Measurements from ENCODE around the gene AEBP1.
A peak's percentile ranks its signal among the peaks of the same experiment; 100 is the strongest.

Gene AEBP1

DNA sequence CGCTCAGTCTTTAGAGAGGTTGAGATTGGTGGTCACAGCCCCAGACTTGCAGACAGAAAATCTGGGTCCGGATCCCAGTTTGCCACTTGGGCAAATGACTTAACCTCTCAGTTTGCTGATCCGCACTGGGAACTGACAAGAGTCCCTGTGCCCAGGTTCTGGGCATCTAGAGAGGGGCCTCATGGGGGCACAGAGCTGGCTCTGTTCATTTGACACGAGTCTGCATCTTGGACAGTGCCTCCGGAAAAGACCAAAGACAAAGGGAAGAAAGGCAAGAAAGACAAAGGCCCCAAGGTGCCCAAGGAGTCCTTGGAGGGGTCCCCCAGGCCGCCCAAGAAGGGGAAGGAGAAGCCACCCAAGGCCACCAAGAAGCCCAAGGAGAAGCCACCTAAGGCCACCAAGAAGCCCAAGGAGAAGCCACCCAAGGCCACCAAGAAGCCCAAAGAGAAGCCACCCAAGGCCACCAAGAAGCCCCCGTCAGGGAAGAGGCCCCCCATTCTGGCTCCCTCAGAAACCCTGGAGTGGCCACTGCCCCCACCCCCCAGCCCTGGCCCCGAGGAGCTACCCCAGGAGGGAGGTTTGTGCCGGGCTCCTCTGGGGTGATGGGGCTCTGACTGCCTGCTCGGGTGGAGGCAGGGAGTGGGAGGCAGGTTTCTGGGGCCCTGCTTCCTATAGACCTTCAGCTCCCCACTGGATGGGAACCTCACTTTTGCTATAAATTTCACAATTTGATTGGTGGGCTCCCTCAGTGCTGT is 2.3 kb downstream of the AEBP1 start:
- no peak for DNase-seq

DNA sequence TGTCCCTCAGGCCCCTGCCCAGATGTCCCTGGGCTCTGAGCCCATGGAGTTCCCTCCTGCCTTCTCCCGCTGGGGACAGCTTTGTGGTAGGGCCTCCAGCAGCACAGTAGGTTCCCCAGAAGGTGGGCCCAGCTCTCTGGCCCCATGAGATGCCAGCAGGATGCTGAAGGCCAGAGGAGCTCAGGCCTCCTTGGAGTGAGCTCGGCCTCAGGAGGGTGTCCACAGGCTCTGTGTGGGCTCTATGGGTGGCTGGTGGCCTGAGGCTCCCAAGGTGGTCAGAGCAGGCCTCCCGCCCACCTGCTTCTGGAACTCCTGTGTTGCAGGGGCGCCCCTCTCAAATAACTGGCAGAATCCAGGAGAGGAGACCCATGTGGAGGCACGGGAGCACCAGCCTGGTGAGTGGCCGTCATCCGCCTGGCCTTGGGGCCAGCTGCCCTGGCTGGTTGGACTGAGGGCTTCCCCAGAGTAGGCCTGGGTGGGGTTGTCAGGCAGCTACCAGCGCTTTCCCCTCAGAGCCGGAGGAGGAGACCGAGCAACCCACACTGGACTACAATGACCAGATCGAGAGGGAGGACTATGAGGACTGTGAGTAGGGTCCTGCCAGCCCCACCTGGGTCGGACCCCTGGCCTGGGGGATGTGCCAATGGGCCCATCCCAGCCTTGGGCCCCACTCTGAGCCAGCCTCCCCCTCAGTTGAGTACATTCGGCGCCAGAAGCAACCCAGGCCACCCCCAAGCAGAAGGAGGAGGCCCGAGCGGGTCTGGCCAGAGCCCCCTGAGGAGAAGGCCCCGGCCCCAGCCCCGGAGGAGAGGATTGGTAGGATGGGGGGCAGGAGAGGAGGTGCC is 3.2 kb downstream of the AEBP1 start:
- no peak for DNase-seq

DNA sequence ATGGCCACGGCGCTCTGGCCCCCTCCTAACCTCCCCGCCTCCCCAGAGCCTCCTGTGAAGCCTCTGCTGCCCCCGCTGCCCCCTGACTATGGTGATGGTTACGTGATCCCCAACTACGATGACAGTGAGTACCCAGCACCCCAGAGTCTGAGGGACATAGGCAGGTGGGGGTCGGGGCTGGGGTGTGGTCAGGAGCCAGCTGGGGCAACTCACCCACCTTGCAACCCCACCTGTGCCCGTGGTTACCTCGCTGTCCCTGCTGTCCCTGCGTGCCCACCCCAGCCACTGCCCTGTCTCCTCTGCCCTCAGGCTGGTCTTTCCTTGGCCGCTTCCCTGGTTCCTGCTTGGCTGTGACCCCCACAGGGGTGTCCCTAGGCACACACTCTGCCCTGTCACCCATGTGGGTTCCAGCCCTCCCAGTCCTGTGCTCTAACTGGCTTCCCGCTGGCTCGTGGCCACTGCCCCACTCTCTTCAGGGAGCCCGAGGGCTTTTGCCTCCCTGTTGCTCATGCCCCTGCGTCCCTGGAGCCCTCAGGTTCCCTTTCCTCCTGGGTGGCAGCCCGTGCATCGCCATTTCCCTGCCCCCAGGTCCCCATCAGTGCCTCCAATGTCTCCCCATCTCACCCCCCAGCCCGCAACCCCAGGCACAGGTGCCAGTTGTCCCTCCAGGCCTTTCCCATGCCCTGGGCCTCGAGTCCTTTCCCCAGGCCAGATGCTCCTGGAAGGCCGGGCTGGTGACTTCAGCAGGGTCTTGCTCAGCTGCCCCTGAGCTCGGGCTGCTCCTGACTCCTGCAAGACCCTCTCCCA is 4.0 kb downstream of the AEBP1 start:
- DNase-seq, result no peak

DNA sequence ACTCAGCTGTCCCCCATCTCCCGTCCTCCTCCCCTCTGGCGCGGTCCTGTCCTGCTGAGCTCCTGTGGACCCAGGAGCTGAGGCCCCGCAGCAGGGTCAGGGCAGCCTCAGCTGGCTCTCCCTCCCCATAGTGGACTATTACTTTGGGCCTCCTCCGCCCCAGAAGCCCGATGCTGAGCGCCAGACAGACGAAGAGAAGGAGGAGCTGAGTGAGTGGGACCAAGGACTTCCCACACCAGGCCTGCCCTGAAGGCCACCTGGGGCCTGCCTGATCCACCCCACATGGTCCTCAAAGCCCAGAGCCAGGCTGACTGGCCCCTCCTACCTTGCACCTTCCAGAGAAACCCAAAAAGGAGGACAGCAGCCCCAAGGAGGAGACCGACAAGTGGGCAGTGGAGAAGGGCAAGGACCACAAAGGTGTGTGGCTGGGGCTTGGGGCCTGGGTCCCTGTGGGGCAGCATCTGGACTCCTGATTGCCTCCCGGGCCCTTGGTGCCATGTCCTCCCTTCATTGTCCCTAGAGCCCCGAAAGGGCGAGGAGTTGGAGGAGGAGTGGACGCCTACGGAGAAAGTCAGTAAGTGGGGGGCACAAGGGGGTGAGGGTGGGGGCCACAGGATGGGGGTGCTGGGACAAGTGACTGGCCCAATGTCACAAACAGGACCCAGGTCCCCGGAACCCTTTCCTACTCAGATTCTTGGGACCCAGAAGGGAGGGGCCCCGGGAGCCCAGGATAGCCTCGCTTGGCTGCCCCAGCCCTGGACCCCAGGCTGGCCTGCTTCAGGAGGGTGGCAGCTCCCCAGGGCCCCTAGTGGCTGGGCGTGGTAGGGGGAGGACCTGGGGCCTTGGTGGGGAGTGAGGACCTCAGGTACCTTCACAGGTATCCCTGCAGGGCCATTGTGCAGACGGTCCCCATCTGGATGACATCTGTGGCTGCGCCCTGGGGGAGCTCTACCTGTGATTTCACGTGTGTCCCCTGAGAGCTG is 4.9 kb downstream of the AEBP1 start:
- no peak for DNase-seq

DNA sequence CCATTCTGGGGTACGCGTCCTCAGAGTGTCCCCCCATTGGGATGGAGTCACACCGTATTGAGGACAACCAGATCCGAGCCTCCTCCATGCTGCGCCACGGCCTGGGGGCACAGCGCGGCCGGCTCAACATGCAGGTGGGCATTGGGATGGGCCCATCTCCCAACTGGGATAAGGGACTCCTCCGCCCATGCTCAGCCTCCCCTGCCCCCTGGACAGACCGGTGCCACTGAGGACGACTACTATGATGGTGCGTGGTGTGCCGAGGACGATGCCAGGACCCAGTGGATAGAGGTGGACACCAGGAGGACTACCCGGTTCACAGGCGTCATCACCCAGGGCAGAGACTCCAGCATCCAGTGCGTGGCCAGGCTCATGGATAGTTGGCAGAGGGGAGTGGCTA is 5.8 kb downstream of the AEBP1 start:
- no peak for DNase-seq

DNA sequence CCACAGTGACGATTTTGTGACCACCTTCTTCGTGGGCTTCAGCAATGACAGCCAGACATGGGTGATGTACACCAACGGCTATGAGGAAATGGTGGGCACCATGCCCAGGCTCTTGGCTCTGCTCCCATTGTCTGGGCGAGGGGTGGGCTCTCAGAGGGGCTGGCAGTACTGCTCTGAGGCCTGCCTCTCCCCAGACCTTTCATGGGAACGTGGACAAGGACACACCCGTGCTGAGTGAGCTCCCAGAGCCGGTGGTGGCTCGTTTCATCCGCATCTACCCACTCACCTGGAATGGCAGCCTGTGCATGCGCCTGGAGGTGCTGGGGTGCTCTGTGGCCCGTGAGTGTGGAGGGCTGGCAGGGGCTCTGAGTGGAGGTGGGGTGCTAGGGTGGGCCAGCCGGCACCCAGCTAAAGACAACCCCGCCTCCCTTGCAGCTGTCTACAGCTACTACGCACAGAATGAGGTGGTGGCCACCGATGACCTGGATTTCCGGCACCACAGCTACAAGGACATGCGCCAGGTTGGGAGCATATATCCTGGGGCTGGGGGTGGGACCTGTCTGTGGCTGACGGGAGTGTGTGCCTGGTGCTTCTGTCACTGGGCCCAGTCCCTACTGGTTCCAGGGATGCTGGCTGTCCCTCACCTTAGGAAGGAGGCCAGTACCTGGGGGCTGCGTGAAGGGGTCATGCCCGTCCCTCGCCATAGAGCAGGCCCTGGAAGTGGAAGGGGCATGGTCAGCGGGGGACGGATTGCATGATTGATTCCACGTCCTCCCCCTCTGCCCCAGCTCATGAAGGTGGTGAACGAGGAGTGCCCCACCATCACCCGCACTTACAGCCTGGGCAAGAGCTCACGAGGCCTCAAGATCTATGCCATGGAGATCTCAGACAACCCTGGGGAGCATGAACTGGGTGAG is 6.8 kb downstream of the AEBP1 start:
- DNase-seq, result no peak

DNA sequence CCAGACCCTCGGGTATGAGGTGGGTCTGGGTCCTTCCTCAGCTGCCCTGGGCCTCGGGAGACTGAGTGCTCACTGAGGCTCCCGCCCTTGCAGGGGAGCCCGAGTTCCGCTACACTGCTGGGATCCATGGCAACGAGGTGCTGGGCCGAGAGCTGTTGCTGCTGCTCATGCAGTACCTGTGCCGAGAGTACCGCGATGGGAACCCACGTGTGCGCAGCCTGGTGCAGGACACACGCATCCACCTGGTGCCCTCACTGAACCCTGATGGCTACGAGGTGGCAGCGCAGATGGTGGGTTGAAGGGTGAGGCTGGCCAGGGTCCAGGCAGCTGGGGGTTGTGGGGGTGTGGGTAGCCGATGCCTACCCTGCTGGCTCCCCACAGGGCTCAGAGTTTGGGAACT is 7.6 kb downstream of the AEBP1 start:
- no peak for DNase-seq

DNA sequence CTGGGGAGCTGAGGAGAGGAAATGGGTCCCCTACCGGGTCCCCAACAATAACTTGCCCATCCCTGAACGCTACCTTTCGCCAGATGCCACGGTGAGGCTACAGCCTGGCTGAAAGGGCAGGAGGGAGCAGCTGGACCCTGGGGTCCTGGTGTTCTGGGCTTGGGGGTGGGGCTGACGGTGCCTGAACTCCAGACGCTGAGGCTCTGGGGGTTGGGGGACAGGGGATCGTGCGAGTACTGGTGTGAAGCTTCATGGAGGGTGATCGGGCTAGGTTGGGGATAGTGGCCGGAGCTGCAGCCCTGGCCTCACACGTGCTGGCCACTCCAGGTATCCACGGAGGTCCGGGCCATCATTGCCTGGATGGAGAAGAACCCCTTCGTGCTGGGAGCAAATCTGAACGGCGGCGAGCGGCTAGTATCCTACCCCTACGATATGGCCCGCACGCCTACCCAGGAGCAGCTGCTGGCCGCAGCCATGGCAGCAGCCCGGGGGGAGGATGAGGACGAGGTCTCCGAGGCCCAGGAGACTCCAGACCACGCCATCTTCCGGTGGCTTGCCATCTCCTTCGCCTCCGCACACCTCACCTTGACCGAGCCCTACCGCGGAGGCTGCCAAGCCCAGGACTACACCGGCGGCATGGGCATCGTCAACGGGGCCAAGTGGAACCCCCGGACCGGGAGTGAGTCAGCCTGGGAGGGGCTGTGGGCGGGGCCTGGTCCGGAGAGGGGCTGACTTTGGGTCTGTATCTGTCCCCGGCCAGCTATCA is 8.3 kb downstream of the AEBP1 start:
- DNase-seq, result peak; percentile 21

DNA sequence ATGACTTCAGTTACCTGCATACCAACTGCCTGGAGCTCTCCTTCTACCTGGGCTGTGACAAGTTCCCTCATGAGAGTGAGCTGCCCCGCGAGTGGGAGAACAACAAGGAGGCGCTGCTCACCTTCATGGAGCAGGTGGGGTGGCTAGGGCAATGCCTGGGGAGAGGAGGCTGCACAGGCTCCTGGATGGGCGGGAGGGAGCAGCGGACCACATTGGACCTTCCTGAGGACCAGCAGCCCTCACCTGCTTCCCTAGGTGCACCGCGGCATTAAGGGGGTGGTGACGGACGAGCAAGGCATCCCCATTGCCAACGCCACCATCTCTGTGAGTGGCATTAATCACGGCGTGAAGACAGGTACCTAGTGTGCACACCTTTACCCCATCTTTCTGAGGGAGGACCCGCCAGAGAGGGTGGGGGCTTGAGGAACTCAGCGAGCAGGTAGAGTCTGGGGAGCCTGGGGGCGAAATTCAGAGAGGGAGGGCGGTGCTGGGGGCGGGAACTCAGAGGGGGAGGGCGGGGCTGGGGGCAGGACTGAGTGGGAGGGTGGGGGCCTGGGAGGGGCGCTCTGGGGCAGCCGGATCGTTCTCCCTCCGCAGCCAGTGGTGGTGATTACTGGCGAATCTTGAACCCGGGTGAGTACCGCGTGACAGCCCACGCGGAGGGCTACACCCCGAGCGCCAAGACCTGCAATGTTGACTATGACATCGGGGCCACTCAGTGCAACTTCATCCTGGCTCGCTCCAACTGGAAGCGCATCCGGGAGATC is 9.0 kb downstream of the AEBP1 start:
- DNase-seq, result no peak

DNA sequence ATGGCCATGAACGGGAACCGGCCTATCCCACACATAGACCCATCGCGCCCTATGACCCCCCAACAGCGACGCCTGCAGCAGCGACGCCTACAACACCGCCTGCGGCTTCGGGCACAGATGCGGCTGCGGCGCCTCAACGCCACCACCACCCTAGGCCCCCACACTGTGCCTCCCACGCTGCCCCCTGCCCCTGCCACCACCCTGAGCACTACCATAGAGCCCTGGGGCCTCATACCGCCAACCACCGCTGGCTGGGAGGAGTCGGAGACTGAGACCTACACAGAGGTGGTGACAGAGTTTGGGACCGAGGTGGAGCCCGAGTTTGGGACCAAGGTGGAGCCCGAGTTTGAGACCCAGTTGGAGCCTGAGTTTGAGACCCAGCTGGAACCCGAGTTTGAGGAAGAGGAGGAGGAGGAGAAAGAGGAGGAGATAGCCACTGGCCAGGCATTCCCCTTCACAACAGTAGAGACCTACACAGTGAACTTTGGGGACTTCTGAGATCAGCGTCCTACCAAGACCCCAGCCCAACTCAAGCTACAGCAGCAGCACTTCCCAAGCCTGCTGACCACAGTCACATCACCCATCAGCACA is 9.7 kb downstream of the AEBP1 start:
- no peak for DNase-seq

DNA sequence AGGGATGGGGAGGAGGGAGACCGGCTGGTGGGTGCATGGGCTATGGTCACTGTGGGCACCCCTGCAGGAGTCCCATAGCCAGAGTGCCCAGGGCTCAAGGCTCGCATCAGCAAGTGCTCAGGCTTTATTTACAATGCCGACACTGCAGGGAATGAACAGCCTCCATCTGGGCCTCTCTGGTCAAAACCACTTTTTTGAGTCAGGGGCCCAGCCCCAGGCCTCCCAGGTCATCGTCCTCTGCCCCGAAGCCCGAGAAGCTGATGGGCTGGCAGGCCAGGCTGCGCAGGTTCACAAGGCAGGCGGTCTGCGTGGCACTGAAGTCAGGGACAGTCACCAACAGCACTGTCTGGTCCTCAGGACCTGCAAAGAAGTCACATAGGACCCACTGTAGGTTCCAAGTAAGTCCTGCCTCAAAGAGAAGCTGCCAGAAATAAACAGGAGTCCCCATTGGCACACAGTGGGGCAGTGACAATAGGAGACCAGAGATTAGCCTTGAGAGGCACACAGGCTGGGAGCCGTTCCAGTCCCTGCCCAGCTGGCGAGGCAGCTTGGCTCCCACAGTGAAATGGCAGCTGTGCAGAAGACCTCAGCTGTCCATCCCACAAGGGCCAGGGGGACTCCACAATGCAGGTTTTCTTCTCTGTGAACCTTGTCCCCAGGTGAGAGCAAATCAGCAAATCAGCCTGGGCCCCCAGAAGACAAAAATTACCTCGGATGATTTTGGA is 10.6 kb downstream of the AEBP1 start:
- no peak for DNase-seq

DNA sequence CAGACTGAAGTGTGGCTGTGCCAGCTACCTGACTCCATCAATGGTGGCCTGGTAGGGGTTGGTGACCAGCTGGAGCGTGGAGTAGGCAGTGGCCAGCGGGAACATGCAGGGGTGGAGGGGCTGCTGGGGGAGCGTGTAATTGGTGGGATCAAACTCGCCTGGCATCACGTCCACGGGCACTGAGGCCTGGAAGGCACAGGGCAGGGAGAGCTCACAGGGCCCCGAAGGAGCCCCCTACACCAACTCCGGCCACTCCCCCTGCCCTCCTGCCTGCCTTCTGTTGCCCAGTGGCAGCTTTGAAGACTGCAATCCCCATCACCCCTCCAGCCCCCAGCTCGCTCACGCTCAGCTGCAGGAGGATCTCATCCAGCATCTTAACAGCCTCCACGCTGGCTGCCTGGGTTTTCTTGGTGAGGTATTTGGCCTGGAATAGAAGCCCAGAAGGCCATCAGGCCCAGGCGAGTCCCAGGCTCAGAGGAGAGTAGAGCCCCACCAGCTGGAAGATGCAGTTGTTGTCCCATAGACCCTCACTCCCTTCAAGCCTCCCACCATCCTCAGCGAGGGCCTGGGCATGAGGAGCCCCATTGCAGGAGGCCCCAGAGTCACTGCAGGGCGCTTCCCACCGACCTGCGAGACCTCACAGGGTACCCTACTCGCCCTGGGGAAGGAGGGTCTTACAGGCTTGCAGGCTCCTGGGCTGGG is 12.1 kb downstream of the AEBP1 start:
- no peak for DNase-seq

DNA sequence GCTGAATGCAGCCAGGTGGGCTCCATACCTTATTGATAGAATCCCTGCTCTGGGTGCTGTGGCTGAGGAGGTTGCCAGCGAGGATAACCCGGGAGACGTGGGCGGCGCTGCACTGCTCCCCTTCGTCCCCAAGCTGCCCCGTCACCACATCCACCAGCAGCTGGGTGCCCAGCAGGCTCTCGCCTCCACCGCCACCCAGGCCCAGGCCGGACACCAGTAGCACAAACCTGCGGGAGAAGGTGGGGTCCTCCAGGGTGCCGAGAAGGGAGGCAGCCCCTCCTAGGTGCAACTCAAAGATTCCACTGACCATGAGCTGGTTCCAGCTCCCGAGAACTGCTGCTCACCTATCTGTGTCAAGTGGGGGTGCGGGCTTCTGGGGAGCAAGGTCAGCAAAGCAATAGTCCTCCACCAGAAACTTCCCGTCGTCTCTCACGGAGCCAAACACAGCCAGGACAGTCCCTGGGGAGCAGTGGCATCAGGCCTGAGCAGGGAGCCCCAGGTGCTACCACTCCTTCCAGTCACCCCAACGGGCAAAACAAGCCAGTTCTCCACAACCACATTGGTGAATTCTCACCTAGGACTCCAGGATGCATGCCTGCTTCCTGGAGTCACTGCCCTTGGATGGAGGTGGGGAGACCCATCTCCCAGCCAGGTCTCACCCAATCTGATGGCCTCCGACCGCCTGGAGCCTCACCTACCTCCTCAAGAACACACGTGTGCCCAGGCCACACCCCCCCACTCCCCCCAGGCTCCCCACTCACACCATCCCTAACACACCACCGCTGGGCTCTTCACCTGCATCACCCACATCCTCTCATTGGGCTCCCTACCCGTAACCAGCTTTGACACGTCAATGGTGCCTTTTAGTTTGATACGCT is 12.9 kb downstream of the AEBP1 start:
- no peak for DNase-seq

DNA sequence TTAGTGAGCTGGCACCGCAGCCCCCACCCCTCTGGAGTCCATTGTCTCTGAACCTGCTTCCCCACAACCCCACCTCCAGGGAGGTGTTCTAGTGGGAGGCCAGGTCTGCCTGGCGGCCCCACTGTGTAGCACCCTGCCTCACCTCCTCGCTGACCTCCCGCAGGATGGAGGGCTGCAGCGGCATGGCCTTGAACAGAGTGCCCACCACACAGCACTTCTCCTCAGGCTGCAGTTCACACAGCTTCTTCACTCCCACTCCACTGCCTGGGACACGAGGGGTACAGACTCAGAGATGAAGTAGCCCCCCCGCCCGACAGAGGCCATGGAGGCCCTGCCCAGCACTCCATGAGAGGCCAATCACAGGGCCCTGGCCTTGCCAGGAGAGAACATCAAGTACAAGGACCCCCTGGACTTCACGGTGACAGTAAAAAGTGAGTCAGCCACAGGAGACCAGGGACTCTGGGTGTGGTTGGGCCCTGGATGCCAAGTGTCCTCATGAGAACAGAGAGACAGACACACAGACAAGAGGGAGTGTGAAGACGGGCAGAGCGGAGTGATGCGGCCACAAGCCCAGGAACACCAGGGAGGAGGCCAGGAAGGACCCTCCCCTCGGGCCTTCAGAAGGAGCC is 13.8 kb downstream of the AEBP1 start:
- DNase-seq, result no peak

DNA sequence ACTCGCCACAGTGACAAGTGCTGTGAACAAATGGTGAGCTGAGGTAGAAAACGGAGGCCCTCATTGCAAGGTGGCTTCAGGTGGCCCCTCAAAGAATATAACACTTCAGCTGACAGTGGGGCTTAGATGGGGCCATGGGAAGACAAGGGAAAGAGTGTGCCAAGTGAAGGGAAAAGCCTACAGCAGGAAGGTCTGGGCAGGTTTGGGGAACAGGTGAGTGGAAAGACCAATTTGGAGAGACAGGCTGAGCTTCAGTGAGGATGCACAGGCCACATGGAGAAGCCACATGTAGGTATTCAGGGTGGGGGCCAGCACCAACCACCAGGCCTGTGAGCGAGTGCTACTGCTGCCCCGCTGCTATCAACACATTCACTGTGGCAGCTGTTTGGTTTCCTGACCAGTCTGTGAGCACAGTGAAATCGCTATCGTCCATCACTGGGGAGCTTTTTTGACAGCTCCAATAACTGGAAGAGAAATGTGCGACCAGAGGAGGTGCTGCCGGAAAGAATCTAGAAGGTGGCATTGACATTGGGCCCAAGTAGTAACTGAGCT is 15.8 kb downstream of the AEBP1 start:
- DNase-seq, result no peak

DNA sequence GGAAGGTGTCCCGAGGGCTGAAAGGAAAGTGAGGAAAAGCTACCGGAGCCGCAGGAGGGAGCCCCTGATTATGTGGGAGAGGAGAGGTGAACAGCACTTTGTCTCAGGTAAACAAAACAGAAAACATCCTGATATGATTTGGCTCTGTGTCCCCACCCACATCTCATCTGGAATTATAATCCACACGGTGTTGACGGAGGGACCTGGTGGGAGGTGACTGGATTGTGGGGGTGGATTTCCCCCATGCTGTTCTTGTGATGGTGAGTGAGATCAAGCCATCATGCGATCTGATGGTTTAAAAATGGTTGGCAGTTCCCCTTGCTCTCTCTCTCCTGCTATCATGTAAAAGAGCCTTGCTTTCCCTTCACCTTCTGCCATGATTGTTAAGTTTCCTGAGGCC is 16.2 kb downstream of the AEBP1 start:
- no peak for DNase-seq

Measured in NCI-H526 treated with DMSO at 0.1 percent for 48 hours (cell line).